ENCODE data around the gene GPR137C.

GPR137C gene

DNA sequence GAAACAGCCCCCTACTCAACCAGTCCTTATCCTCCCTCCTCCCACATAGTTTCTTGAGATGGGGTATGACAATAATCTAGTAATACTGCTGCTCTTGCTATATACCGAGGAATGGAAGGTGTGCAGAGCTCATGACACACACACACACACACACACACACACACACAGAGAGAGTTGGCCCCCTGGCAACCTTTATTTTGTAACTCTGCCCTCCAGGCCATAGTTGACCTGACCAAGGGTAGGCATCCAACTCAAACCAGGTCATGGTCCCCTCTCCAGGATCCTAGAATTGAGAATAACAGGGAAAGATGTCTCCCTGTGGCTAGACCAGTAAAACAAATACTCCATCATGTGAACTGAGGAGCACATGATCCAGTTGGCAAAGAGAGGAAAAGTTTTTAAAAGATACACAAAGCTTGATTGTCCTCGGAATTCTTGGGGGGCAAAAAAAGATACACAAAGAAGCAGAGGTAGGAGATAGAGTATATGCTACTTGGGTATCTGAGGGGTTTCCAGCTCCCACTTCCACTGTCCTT is 131.4 kb downstream of the GPR137C start:
- no peak for DNase-seq

GRCh38 chr14:52686176-52686575 is 133.5 kb downstream of the GPR137C start:
- no peak for DNase-seq

All from activated CD4-positive, alpha-beta T cell treated with anti-CD3 and anti-CD28 coated beads for 1 hour (primary cell).